Pancreas (tissue), 10 donors: Measurements from ENCODE around the gene BECN2. TPM values are rescaled to one million over a fixed set of nuclear protein-coding genes. Genes with fewer than 3 reads are reported as not detected.

ENCODE experiments used
- ATAC-seq, 4 donors: fragments of 200-7000 bp; cut with Tn5 transposase; one replicate each; pipeline versions ENCODE4 v1.8.0 to v1.9.1; 2020; ENCODE audit warnings: mild to moderate bottlenecking in 4 of 4, moderate library complexity in 4 of 4
- DNase-seq, 6 donors: peaks; one replicate each; pipeline ENCODE4 v3.0.0-alpha.2; 2020
- FAIRE-seq: peaks from 2 replicates; lab custom pipeline; 2012; peaks lifted over from hg19 to GRCh38; lab: Jason Lieb, UNC
- H3K27ac ChIP-seq, 4 donors: fragments of 200-600 bp; sonication (generic); 1 replicate in 3 of 4; 2 replicates in 1 of 4; pipeline versions ENCODE4 v1.5.0 to v1.8.0; 2020
- H3K27me3 ChIP-seq, 4 donors: fragments of 200-600 bp; one replicate each; pipeline ENCODE4 v1.8.0; 2021
- H3K36me3 ChIP-seq, 3 donors: fragments of 200-600 bp; sonication (generic) in 1 of 3; one replicate each; pipeline versions ENCODE4 v1.5.0 to v1.8.0; 2020 to 2021
- H3K4me1 ChIP-seq, 3 donors: fragments of 200-600 bp; one replicate each; pipeline ENCODE4 v1.8.0; 2021
- H3K4me3 ChIP-seq, 4 donors: fragments of 200-600 bp; sonication (generic) in 2 of 4; one replicate each; pipeline versions ENCODE4 v1.5.0 to v1.8.0; 2020 to 2021
- H3K9me3 ChIP-seq, 4 donors: fragments of 200-600 bp; one replicate each; pipeline ENCODE4 v1.8.0; 2021
- WGBS, 2 donors: extraction: QIAGEN DNeasy Blood & Tissue Kit; methylation state at CpG; one replicate each; pipeline ENCODE4 v1.1.7; 2013; 5-methylcytosine and 5-hydroxymethylcytosine counted together
- intact Hi-C, 3 donors: fragments of 100-400 bp; cut with DNase I; formaldehyde crosslinking; loops; one replicate each; pipeline versions ENCODE4 v1.11.1 to v1.14.2; 2022
- polyA plus RNA-seq, 2 donors: library from polyadenylated mRNA; stranded (reverse); fragments of 200-250 nt; gene quantifications; one replicate each; pipeline ENCODE4 v1.2.3, GENCODE V29; 2013
- total RNA-seq, 6 donors: library from RNA; stranded (reverse); fragmentation: NEBNext Ultra II Directional in 4 of 6; extraction: Animal tissue kit (Norgen Biotek cat#: 25700) in 4 of 6; gene quantifications; one replicate each; pipeline versions ENCODE4 v1.2.1 to v1.2.4, GENCODE V29; 2021 to 2023
- TF ChIP-seq, protein P1 (sequence below), 4 donors: fragments of 200-600 bp; sonication (generic) in 3 of 4; IDR thresholded peaks; one replicate each; pipeline versions ENCODE4 v1.5.0 to v1.8.0; 2021; ENCODE audit warnings: antibody characterized with exemption in 4 of 4
- donor health status: healthy with polysubstance abuse.
- donor health status: DM: no; HTN: no; CAD: no; lungs with moderate emphysema.
- donor health status: DM: no; HTN: no; CAD: no.
- donor health status: control.
- donor health status: control.
- donor health status: Bipolar disorder and iron deficiency.
- donor health status: DM: yes; HTN: yes; CAD: no.
- donor health status: DM: no; HTN: no; CAD: no.
- donor health status: DM: no; HTN: no; CAD: no.
- donor health status: DM: yes; HTN: yes; CAD: no.

The BECN2 gene
- total and polyA plus RNA-seq, 8 donors = not detected

DNA sequence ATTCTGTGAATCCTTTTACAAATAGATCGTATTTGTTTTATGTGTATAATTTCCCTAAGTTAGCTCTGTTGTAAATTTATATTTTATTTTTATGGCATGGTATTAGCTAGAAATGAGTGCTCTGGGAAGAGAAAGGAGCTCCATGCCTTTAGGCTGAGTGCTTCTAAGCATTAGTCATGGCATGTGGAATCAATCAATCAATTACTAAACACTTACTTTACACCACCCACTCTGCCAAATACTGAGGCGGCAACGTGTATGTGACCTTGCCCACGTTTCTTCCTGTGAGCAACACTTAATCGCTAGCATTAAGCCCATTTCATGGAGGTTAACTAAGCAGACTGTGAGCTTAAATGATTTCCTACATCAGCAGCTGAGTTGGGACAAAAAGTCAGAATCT lies 7.2 kb upstream of the BECN2 start:
- no peak for FAIRE-seq
- Histone ChIP-seq H3K4me3 (no peak overlapping the region), H3K4me1 (no peaks in the 10 kb centered on the region), H3K27ac (no peak overlapping the region), H3K36me3 (no peaks in the 10 kb centered on the region), H3K27me3 (no peaks in the 10 kb centered on the region), H3K9me3 (no peaks in the 10 kb centered on the region)
- DNase-seq = no peak
- 37 to 40% methylated on average over 5 of the region's 5 CpGs for WGBS, 2 donors
- ATAC-seq = no peak
- intact Hi-C loops = no loop called here
- TF ChIP-seq, protein P1, sequence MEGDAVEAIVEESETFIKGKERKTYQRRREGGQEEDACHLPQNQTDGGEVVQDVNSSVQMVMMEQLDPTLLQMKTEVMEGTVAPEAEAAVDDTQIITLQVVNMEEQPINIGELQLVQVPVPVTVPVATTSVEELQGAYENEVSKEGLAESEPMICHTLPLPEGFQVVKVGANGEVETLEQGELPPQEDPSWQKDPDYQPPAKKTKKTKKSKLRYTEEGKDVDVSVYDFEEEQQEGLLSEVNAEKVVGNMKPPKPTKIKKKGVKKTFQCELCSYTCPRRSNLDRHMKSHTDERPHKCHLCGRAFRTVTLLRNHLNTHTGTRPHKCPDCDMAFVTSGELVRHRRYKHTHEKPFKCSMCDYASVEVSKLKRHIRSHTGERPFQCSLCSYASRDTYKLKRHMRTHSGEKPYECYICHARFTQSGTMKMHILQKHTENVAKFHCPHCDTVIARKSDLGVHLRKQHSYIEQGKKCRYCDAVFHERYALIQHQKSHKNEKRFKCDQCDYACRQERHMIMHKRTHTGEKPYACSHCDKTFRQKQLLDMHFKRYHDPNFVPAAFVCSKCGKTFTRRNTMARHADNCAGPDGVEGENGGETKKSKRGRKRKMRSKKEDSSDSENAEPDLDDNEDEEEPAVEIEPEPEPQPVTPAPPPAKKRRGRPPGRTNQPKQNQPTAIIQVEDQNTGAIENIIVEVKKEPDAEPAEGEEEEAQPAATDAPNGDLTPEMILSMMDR (IDR thresholded peaks at IDR 0.05) = no peak

DNA sequence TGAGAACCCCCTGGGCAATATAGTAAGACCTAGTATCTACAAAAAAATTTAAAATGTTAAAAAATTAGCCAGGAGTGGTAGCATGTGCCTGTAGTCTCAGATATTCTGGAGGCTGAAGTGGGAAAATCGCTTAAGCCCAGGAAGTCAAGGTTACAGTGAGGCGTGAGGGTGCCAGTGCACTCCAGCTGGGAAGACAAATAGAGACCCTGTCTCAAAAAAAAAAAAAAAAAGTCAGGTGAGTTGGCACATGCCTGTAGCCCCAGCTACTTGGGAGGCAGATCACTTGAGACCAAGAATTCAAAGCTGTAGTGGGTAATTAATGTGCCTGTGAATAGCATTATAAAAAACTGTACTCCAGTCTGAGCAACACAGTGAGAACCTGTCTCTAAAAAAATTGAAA lies 4.6 kb downstream of the BECN2 start:
- ATAC-seq = no peak
- H3K9me3 ChIP-seq = no peaks in the 10 kb centered on the region

GRCh38 chr1:241963722-241964121 lies 6.2 kb downstream of the BECN2 start:
- DNase-seq (no peak), FAIRE-seq (no peak), ATAC-seq (no peak)
- TF ChIP-seq, protein P1 (IDR thresholded peaks at IDR 0.05) = no peak
- H3K27me3 ChIP-seq = no peaks in the 10 kb centered on the region
- H3K36me3 ChIP-seq = no peaks in the 10 kb centered on the region
- H3K9me3 ChIP-seq = no peaks in the 10 kb centered on the region
- intact Hi-C loops = no loop called here
- H3K4me1 ChIP-seq = no peaks in the 10 kb centered on the region
- no peak overlapping the region for H3K27ac ChIP-seq
- no peak overlapping the region for H3K4me3 ChIP-seq

More for the DNA sequence above, 4.6 kb downstream of the BECN2 start:
- 35 to 36% methylated on average over 2 of the region's 2 CpGs for WGBS, 2 donors
- Histone ChIP-seq H3K36me3 (no peaks in the 10 kb centered on the region), H3K4me1 (no peaks in the 10 kb centered on the region), H3K27ac (no peak overlapping the region), H3K27me3 (no peaks in the 10 kb centered on the region), H3K4me3 (no peak overlapping the region)
- intact Hi-C loops = no loop called here
- TF ChIP-seq, protein P1 (IDR thresholded peaks at IDR 0.05) = no peak
- FAIRE-seq = no peak
- no peak for DNase-seq

DNA sequence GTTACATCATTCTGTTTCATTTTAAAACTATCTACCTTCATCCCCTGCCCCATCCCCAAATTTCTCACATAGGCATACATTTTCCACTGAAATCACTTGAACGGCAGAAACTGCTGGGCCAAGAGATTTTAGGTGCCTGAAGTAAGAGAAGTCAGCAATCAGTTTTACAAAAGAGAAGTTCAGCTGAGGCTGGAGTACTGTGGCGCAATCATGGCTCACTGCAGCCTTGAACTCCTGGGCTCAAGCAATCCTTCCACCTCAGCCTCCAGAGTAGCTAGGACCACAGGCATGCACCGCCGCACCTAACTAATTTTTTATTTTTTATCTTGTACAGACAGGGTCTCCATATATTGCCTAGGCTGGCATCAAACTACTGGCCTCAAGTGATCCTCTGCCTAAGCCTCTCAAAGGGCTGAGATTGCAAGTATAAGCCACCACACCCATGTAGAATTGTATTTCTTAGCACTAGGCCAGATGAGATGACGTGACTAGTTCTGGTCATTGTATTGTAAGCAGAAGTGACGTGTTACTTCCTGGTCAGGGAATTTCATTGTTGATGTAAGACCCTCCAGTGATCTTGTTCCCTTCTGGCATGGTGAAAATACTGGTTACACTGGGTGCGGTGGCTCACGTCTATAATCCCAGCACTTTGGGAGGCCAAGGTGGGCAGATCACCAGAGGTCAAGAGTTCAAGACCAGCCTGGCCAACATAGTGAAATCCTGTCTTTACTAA lies 7.1 kb downstream of the BECN2 start:
- FAIRE-seq (no peak), ATAC-seq (peak in 1 of 4 donors; percentile 63), DNase-seq (no peak)
- H3K27me3 ChIP-seq = no peaks in the 10 kb centered on the region
- H3K4me3 ChIP-seq = no peak overlapping the region
- no peaks in the 10 kb centered on the region for H3K4me1 ChIP-seq
- no peak overlapping the region for H3K27ac ChIP-seq
- 81% methylated on average over 8 of the region's 8 CpGs for WGBS, 2 donors
- intact Hi-C loops = no loop called here
- H3K36me3 ChIP-seq = no peaks in the 10 kb centered on the region
- TF ChIP-seq, protein P1 (IDR thresholded peaks at IDR 0.05) = no peak
- no peaks in the 10 kb centered on the region for H3K9me3 ChIP-seq

GRCh38 chr1:241968611-241969010 lies 11.0 kb downstream of the BECN2 start:
- intact Hi-C loops = no loop called here
- Histone ChIP-seq H3K27ac (no peak overlapping the region), H3K27me3 (no peaks in the 10 kb centered on the region), H3K36me3 (no peaks in the 10 kb centered on the region), H3K4me3 (no peak overlapping the region), H3K9me3 (no peaks in the 10 kb centered on the region), H3K4me1 (no peaks in the 10 kb centered on the region)
- WGBS, 2 donors = 38 to 41% methylated on average over 4 of the region's 4 CpGs
- TF ChIP-seq, protein P1 (IDR thresholded peaks at IDR 0.05) = no peak
- DNase-seq (no peak), FAIRE-seq (no peak), ATAC-seq (no peak)
